GM12875 (cell line): ENCODE data around the gene BANF2.

Experiments
- H3K4me3 ChIP-seq: one replicate; pipeline ENCODE4 v1.5.1; 2011; ENCODE audit warnings: low read depth, low read length, control low read depth
- TF ChIP-seq, protein P1 (sequence below): IDR thresholded peaks from 2 replicates; pipeline ENCODE4 v1.5.1; 2011; ENCODE audit warnings: low read depth, mild to moderate bottlenecking, control low read depth, inconsistent platforms, low read length, moderate library complexity, borderline replicate concordance; ENCODE audit not compliant: insufficient read depth

BANF2 gene

GRCh38 chr20:17712201-17712600 lies 12.4 kb downstream of the BANF2 start:
- H3K4me3 ChIP-seq = no peak overlapping the region
- TF ChIP-seq, protein P1, sequence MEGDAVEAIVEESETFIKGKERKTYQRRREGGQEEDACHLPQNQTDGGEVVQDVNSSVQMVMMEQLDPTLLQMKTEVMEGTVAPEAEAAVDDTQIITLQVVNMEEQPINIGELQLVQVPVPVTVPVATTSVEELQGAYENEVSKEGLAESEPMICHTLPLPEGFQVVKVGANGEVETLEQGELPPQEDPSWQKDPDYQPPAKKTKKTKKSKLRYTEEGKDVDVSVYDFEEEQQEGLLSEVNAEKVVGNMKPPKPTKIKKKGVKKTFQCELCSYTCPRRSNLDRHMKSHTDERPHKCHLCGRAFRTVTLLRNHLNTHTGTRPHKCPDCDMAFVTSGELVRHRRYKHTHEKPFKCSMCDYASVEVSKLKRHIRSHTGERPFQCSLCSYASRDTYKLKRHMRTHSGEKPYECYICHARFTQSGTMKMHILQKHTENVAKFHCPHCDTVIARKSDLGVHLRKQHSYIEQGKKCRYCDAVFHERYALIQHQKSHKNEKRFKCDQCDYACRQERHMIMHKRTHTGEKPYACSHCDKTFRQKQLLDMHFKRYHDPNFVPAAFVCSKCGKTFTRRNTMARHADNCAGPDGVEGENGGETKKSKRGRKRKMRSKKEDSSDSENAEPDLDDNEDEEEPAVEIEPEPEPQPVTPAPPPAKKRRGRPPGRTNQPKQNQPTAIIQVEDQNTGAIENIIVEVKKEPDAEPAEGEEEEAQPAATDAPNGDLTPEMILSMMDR = no peak

DNA sequence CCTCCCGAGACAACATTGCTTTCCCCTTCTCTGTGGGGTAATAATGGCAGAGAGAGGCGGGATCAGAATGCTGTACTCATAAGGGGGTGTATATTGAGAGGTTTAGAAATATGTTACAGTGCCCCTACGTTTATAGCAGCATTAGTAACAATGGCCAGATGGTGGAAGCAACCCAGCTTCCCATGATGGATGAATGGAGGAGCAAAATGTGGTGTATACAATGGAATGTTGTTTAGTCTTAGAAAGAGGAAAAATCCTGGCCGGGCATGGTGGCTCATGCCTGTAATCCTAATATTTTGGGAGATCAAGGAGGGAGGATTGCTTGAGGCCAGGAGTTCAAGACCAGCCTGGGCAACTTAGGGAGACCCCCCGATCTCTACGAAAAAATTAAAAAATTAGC lies 12.9 kb downstream of the BANF2 start:
- TF ChIP-seq, protein P1 = no peak
- H3K4me3 ChIP-seq = no peak overlapping the region

DNA sequence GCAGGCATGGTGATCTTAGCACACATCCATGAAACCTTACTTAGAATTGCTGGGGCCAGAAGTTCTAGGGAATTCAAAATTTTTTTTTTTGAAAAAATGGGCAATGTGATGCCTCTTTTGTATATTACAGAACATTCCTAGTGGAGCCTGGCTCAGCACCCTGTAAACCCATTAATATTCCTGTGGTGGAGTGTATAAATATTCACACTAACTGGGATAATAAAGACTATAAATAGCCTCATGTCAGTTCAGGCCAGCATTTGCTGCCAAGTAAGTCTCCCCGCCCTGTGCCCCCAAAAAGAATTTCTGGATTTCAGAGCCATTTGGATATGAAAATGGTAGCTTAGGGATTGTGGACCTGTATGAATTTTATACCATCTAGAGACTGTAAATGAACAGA lies 14.8 kb downstream of the BANF2 start:
- TF ChIP-seq, protein P1 = no peak
- H3K4me3 ChIP-seq = no peak overlapping the region

DNA sequence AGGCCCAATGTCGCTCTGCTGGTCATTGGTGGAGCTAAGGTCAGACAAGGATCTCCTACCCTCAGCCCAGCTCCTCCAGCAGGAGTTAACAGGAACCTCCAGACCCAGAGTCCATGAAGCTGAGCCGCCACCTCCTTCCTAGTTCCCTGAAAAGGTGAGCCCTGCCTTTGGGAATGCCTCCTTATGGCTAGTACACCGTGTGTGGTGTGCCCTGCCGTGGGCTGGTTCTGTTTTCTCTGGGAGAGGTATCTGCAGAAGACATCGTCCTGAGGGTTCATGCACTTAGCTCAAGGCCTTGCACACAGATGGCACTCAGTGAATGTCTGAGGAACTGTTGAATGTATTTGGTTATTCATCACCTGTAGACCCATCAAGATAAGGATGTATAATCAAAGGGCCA lies 15.3 kb downstream of the BANF2 start:
- TF ChIP-seq, protein P1 = no peak
- no peak overlapping the region for H3K4me3 ChIP-seq

- TF ChIP-seq, protein P1 = no peak
- H3K4me3 ChIP-seq = no peak overlapping the region
These were observed 16.6 kb downstream of the BANF2 start for GRCh38 chr20:17716331-17716730.

GRCh38 chr20:17720755-17721154 lies 21.0 kb downstream of the BANF2 start:
- TF ChIP-seq, protein P1 = no peak
- no peak overlapping the region for H3K4me3 ChIP-seq

GRCh38 chr20:17721802-17722486 lies 22.2 kb downstream of the BANF2 start:
- TF ChIP-seq, protein P1 = 0 out of 2 replicates have a peak, but pooled peaks have one; percentile 0
- no peak overlapping the region for H3K4me3 ChIP-seq
